Neuronal stem cell (in vitro differentiated cells): Measurements from ENCODE around the gene KCNQ1.

ENCODE experiments used
- DNase-seq: peaks from one replicate; pipeline ENCODE4 v3.0.0-alpha.2; 2013; ENCODE audit warnings: low spot score
- H2AFZ ChIP-seq: one replicate; pipeline ENCODE4 v1.6.1; 2013; ENCODE audit warnings: mild to moderate bottlenecking, low read length, inconsistent platforms
- H2AK5ac ChIP-seq: 2 replicates; pipeline ENCODE4 v1.6.1; 2013; ENCODE audit warnings: low read depth, mild to moderate bottlenecking, inconsistent platforms, low read length, moderate library complexity, mixed read lengths
- H2BK120ac ChIP-seq: 2 replicates; pipeline ENCODE4 v1.6.1; 2013; ENCODE audit warnings: low read depth, mild to moderate bottlenecking, inconsistent platforms, low read length, moderate library complexity, mixed read lengths
- H2BK12ac ChIP-seq: one replicate; pipeline ENCODE4 v1.6.1; 2013; ENCODE audit warnings: low read length, inconsistent platforms
- H2BK15ac ChIP-seq: 2 replicates; pipeline ENCODE4 v1.6.1; 2013; ENCODE audit warnings: mild to moderate bottlenecking, low read length, inconsistent platforms, mixed read lengths
- H2BK5ac ChIP-seq: one replicate; pipeline ENCODE4 v1.6.1; 2013; ENCODE audit warnings: inconsistent platforms, mild to moderate bottlenecking, low read length, moderate library complexity
- H3K14ac ChIP-seq: one replicate; pipeline ENCODE4 v1.6.1; 2013; ENCODE audit warnings: low read length, inconsistent platforms
- H3K18ac ChIP-seq: 2 replicates; pipeline ENCODE4 v1.6.1; 2013; ENCODE audit warnings: low read length, inconsistent platforms
- H3K23ac ChIP-seq: 2 replicates; pipeline ENCODE4 v1.6.1; 2013; ENCODE audit warnings: low read depth, mild to moderate bottlenecking, mixed read lengths, low read length, inconsistent platforms; ENCODE audit not compliant: poor library complexity
- H3K27ac ChIP-seq: replicated peaks from 3 replicates; pipeline ENCODE4 v1.5.1; 2013; ENCODE audit warnings: low read length, inconsistent platforms
- H3K27me3 ChIP-seq, 3 experiments: 2 replicates each; pipeline ENCODE4 v1.6.1; 2013; ENCODE audit warnings: low read length in 3 of 3, mild to moderate bottlenecking in 2 of 3, inconsistent platforms in 1 of 3, low read depth in 1 of 3, mixed read lengths in 1 of 3, moderate library complexity in 1 of 3; ENCODE audit not compliant: control insufficient read depth in 3 of 3, insufficient read depth in 3 of 3
- H3K36me3 ChIP-seq, 2 donors: replicated peaks in 1 of 2; 2 replicates each; pipeline ENCODE4 v1.6.1; 2013; ENCODE audit warnings: low read length in 2 of 2; ENCODE audit not compliant: control insufficient read depth in 2 of 2, insufficient read depth in 2 of 2
- H3K4ac ChIP-seq: 2 replicates; pipeline ENCODE4 v1.6.1; 2013; ENCODE audit warnings: inconsistent platforms, mild to moderate bottlenecking, low read length, moderate library complexity
- H3K4me1 ChIP-seq, 2 donors: 1 replicate in 1 of 2; 2 replicates in 1 of 2; pipeline ENCODE4 v1.6.1; 2013; ENCODE audit warnings: low read length in 2 of 2, low read depth in 1 of 2; ENCODE audit not compliant: control insufficient read depth in 2 of 2, insufficient read depth in 1 of 2
- H3K4me2 ChIP-seq: one replicate; pipeline ENCODE4 v1.6.1; 2013; ENCODE audit warnings: mild to moderate bottlenecking, low read length, inconsistent platforms; ENCODE audit not compliant: insufficient read depth, poor library complexity, severe bottlenecking
- H3K4me3 ChIP-seq, 2 donors: 2 replicates each; pipeline ENCODE4 v1.5.1; 2013; ENCODE audit warnings: low read length in 2 of 2, mild to moderate bottlenecking in 2 of 2, inconsistent platforms in 1 of 2, moderate library complexity in 1 of 2
- H3K79me1 ChIP-seq: one replicate; pipeline ENCODE4 v1.6.1; 2013; ENCODE audit warnings: low read depth, mild to moderate bottlenecking, inconsistent platforms, low read length, moderate library complexity
- H3K9ac ChIP-seq: one replicate; pipeline ENCODE4 v1.6.1; 2013; ENCODE audit warnings: mild to moderate bottlenecking, low read depth, low read length, inconsistent platforms; ENCODE audit not compliant: poor library complexity
- H3K9me3 ChIP-seq, 2 donors: replicated peaks in 1 of 2; 2 replicates each; pipeline versions ENCODE3 to v1.6.1; 2013; ENCODE audit warnings: low read length in 2 of 2, mild to moderate bottlenecking in 2 of 2, inconsistent platforms in 1 of 2, low read depth in 1 of 2, mixed read lengths in 1 of 2, moderate library complexity in 1 of 2; ENCODE audit not compliant: control insufficient read depth in 2 of 2, insufficient read depth in 1 of 2
- H4K8ac ChIP-seq: one replicate; pipeline ENCODE4 v1.6.1; 2013; ENCODE audit warnings: low read depth, mild to moderate bottlenecking, inconsistent platforms, low read length, moderate library complexity
- H4K91ac ChIP-seq: one replicate; pipeline ENCODE4 v1.6.1; 2013; ENCODE audit warnings: low read length, low read depth, mild to moderate bottlenecking, inconsistent platforms; ENCODE audit not compliant: poor library complexity
- WGBS, 2 donors: extraction: QIAGEN DNeasy Blood & Tissue Kit; methylation state at CpG; one replicate each; pipeline ENCODE4 v1.1.7; 2013; ENCODE audit warnings: missing lambda C conversion rate in 2 of 2, mixed read lengths in 1 of 2; ENCODE audit not compliant: insufficient read length in 2 of 2, insufficient replicate concordance in 1 of 2; ENCODE audit errors: extremely low coverage in 2 of 2; 5-methylcytosine and 5-hydroxymethylcytosine counted together

The KCNQ1 gene

DNA sequence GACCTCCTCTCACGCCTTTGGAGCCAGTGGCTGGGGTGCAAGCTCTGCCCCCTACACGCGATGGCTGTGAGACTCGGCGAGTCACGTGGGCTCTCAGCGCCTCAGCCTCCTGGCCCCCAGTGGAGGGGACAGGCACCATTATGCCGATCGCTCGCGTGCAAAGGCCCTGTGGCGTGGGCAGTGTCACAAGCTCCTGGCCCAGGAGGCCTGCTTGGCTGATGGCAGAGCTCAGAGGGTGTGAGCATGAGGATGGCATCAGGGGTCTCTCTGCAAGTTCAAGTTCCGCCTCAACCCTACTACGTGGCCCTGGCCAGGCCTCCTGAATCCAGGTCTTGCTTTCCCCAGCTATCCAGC is 345.7 kb downstream of the KCNQ1 start:
- Histone ChIP-seq H3K4me2 (no peak overlapping the region), H3K9me3 (peaks cover 2 to 5% of the 10 kb centered on the region in 2 donors), H3K27me3 (peaks cover 0 to 28% (median 7%) of the 10 kb centered on the region in 3 experiments), H3K14ac (peak overlapping the region; percentile 84), H3K4me1 (peaks cover 5 to 12% of the 10 kb centered on the region in 2 donors), H2BK15ac (peak overlapping the region; percentile 89), H3K4ac (peak overlapping the region; percentile 66), H2BK5ac (peak overlapping the region; percentile 82), H4K8ac (no peak overlapping the region), H3K4me3 (peak overlapping the region in 1 of 2 donors; percentile 29), H2AFZ (no peak overlapping the region), H3K27ac (no peak overlapping the region), H2AK5ac (peak overlapping the region; percentile 83), H2BK12ac (peak overlapping the region; percentile 73), H3K36me3 (no peaks in the 10 kb centered on the region), H3K18ac (peak overlapping the region; percentile 76), H3K79me1 (peaks cover 5% of the 10 kb centered on the region), H4K91ac (no peak overlapping the region), H3K9ac (no peak overlapping the region), H2BK120ac (no peak overlapping the region), H3K23ac (peak overlapping the region; percentile 98)
- no peak for DNase-seq
- WGBS, 2 donors = no CpG with 5 or more reads among the region's 14 CpGs

DNA sequence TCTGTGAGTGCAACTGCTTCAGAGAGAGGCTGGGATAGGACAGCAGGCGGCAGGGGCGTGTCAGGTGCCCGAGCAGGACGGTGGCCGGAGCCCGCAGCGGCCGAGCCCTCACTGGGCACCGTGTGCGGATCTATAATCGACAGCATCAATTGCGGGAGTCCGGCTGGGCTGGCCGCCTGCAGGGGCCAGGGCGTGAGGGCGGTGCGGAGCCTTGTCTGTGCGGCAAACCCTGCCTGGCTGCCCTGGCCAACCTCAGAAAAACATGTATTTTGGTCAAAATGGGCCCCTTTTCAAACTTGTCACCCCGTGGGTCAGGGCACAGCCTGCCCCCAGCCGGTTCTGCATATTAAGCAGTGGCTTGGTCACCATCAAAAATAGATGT is 346.3 kb downstream of the KCNQ1 start:
- no peak overlapping the region for H3K23ac ChIP-seq
- H3K4me2 ChIP-seq = peak overlapping the region; percentile 15
- H4K8ac ChIP-seq = no peak overlapping the region
- H4K91ac ChIP-seq = peak overlapping the region; percentile 48
- no peak overlapping the region for H3K9ac ChIP-seq
- no peak for DNase-seq
- H3K9me3 ChIP-seq = peaks cover 2% of the 10 kb centered on the region in 2 donors
- no peak overlapping the region for H2BK5ac ChIP-seq
- H3K14ac ChIP-seq = no peak overlapping the region
- H3K4me1 ChIP-seq = peaks cover 5 to 12% of the 10 kb centered on the region in 2 donors
- peak overlapping the region; percentile 37 for H3K18ac ChIP-seq
- H2BK12ac ChIP-seq = no peak overlapping the region
- H3K4me3 ChIP-seq = no peak overlapping the region
- H2AFZ ChIP-seq = no peak overlapping the region
- peak overlapping the region; percentile 94 for H2AK5ac ChIP-seq
- H3K36me3 ChIP-seq = no peaks in the 10 kb centered on the region
- H2BK15ac ChIP-seq = no peak overlapping the region
- peaks cover 5% of the 10 kb centered on the region for H3K79me1 ChIP-seq
- H2BK120ac ChIP-seq = no peak overlapping the region
- no peak overlapping the region for H3K4ac ChIP-seq
- H3K27ac ChIP-seq = no peak overlapping the region
- WGBS, 2 donors = no CpG with 5 or more reads among the region's 20 CpGs
- peaks cover 0 to 29% (median 7%) of the 10 kb centered on the region in 3 experiments for H3K27me3 ChIP-seq

DNA sequence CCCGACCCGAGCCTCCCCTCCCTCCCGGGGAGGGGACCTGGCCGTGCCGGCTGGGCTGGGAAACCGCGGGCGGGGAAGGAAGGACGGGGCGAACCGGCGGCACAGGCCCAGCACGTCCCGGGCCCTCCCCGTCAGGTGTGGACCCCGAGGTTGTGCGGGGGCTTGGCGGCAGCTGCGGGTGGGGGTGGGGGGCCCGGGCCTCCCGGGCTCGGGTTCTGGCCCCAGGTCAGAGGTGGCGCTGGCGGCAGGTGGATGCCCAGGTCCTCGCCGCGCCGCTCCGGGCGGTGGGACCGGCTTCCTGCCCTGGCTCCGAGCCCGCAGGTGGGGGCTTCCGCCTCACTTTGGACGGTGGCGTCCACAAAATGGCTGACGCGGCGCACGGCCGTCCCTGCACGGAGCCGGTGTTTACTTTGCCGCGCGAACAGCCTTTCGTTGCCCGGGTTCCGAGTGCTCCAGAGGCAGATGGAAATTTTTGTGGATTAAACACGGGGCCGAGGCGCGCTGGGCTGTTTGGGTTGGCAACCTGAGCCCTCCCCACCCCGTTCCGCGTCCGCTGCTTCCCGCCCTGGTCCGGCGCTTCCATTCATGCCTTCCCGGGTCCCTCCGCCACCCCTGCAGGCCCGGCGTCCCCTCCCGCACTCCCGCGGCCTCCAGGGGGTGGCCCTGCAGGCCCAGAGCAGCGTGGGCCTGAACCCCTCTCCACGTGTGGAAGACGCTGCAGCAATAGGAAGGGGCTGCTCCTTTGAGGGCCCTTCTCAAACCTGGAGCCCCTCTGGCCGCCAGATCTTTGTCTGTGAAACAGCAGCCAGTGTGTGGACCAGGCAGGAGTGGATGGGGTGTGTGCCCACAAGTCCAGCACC is 346.9 kb downstream of the KCNQ1 start:
- Histone ChIP-seq H3K36me3 (no peaks in the 10 kb centered on the region), H3K23ac (peak overlapping the region; percentile 95), H4K8ac (peak overlapping the region; percentile 77), H4K91ac (peak overlapping the region; percentile 48), H3K14ac (peak overlapping the region; percentile 63), H3K27me3 (peaks cover 0 to 33% (median 7%) of the 10 kb centered on the region in 3 experiments), H2BK12ac (peak overlapping the region; percentile 24), H2BK120ac (peak overlapping the region; percentile 95), H2AFZ (no peak overlapping the region), H3K4me1 (peaks cover 5 to 12% of the 10 kb centered on the region in 2 donors), H2BK15ac (peak overlapping the region; percentile 81), H3K9me3 (peaks cover 0 to 2% of the 10 kb centered on the region in 2 donors), H3K18ac (peak overlapping the region; percentile 91), H3K4me2 (no peak overlapping the region), H3K4ac (peak overlapping the region; percentile 17), H3K9ac (no peak overlapping the region), H3K4me3 (no peak overlapping the region), H2BK5ac (no peak overlapping the region), H3K79me1 (peaks cover 5% of the 10 kb centered on the region), H3K27ac (no peak overlapping the region), H2AK5ac (peak overlapping the region; percentile 94)
- DNase-seq = no peak
- no CpG with 5 or more reads among the region's 71 CpGs for WGBS, 2 donors
